ENCODE measurements around the gene PARP6. TPM values are rescaled to one million over a fixed set of nuclear protein-coding genes. Genes with fewer than 3 reads are reported as not detected.

The PARP6 gene
- polyA plus RNA-seq, 3 donors, result 12.9 to 165 (median 13.5) TPM

DNA sequence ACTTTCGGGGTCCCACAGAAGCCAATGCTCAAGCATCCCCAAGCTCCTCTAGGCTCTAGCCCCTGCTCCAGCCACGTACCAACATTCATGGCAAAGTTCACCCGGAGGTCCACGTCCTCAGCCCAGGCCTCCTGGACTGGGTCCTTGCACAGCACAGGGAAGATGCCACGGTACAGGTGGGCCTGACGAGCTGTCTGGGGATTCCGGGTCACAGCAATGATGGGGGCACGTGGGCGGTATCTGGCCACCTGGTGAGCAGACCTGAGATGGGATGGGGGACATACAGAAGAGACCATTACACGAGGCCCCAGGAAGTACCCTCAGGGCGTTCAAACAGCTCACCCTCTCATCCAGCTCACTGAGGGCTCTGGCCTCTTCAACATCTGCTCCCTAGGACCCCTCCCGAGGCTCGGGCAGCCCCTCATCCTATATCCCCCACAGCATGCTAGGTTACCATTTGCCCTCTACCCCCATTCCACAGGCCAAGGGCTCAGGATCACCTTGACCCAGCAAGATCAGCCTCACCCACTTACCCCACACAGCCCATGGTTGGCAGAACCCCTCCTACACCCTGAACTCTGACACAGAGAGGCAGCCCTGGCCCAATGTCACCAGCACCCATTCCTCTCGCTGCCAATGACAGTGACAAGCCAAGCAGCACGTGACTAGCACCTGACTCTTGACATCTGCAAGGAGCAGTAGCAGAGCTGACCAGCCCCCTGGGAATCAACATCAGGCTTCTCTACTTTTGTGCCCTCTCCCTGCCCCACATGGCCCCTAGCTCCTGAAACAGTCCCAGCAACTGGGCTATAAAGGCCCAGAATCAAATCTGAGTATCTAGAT lies 71.7 kb downstream of the PARP6 start:
- intact Hi-C loops (cut with micrococcal nuclease), result loop anchor here in 1 of 2 donors (10.0 kb wide), 1 partner anchor 54 kb away; no protein-coding TSS in a partner anchor
- Histone ChIP-seq H3K79me2 (ENCODE audit: insufficient read depth, low read length) (peaks cover 15% of the 10 kb centered on the region), H3K9me3 (replicated peaks in 1 of 2; ENCODE audit: control insufficient read depth in 1 of 2, insufficient read depth in 1 of 2, low read length in 2 of 2) (no peaks in the 10 kb centered on the region), H2AFZ (ENCODE audit: insufficient read depth, low read depth, low read length, poor library complexity, severe bottlenecking) (no peak overlapping the region), H3K4me3 (replicated peaks in 1 of 3; ENCODE audit: low read depth in 2 of 3, low read length in 3 of 3) (no peak overlapping the region), H3K9ac (ENCODE audit: insufficient read depth, low read length, poor library complexity, severe bottlenecking) (no peak overlapping the region), H3K36me3 (replicated peaks in 1 of 2; ENCODE audit: control insufficient read depth in 1 of 2, insufficient read depth in 2 of 2, low read length in 2 of 2) (peaks cover 74 to 75% of the 10 kb centered on the region in 2 donors), H3K4me2 (replicated peaks; ENCODE audit: extremely low read depth, low read length, poor library complexity, severe bottlenecking) (no peak overlapping the region), H3K27ac (ENCODE audit: low read depth in 1 of 2, low read length in 2 of 2) (peak overlapping the region; percentile 13 to 62), H3K27me3 (ENCODE audit: control insufficient read depth in 2 of 2, insufficient read depth in 2 of 2, low read length in 2 of 2) (peaks cover 3 to 24% of the 10 kb centered on the region in 2 donors), H4K20me1 (ENCODE audit: insufficient read depth, low read length) (peaks cover 78% of the 10 kb centered on the region), H3K4me1 (ENCODE audit: control insufficient read depth in 1 of 2, insufficient read depth in 2 of 2, low read length in 2 of 2) (peaks cover 15 to 25% of the 10 kb centered on the region in 2 donors)
- Mint-ChIP-seq H3K9me3 (peaks cover 0 to 11% (median 3%) of the 10 kb centered on the region in 7 donors), H3K4me1 (peaks cover 22% of the 10 kb centered on the region), H3K27me3 (ENCODE audit: low read depth in 3 of 3) (peaks cover 24 to 32% (median 26%) of the 10 kb centered on the region in 3 donors), H3K27ac (peak overlapping the region in 6 of 7 donors; percentile 14 to 87 (median 74)), H3K4me3 (no peak overlapping the region), H3K36me3 (peaks cover 80 to 85% of the 10 kb centered on the region in 2 donors)
- DNase-seq, result no peak
- TF ChIP-seq, protein P1, sequence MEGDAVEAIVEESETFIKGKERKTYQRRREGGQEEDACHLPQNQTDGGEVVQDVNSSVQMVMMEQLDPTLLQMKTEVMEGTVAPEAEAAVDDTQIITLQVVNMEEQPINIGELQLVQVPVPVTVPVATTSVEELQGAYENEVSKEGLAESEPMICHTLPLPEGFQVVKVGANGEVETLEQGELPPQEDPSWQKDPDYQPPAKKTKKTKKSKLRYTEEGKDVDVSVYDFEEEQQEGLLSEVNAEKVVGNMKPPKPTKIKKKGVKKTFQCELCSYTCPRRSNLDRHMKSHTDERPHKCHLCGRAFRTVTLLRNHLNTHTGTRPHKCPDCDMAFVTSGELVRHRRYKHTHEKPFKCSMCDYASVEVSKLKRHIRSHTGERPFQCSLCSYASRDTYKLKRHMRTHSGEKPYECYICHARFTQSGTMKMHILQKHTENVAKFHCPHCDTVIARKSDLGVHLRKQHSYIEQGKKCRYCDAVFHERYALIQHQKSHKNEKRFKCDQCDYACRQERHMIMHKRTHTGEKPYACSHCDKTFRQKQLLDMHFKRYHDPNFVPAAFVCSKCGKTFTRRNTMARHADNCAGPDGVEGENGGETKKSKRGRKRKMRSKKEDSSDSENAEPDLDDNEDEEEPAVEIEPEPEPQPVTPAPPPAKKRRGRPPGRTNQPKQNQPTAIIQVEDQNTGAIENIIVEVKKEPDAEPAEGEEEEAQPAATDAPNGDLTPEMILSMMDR (IDR thresholded peaks at IDR 0.05), result no peak
- WGBS (ENCODE audit: insufficient coverage), result 90% methylated on average over 14 of the region's 15 CpGs

DNA sequence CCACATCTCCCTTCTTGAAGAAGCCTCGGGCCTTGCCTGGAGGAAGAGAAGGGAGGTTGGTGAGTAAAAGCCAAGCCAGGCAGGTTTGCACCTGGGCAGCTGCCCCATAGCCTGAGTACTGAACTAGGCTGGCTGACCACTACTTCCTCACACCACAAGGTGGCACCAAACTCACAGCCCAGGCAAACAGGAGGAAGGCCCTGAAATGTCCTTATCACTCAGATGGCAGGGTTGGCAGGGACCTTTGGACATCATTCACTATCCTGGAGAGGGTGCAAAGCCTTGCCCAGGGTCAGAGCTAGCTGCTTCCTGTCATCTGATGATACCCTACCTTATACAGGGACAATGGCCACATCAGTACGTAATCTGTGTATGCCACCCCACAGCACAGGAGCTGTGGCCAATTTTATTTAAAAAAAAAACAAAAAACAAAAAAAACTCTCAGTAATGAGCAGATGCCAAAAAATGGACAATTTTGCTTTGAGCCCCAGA lies 72.6 kb downstream of the PARP6 start:
- Histone ChIP-seq H3K4me1 (ENCODE audit: control insufficient read depth in 1 of 2, insufficient read depth in 2 of 2, low read length in 2 of 2) (peaks cover 24 to 33% of the 10 kb centered on the region in 2 donors), H3K9me3 (replicated peaks in 1 of 2; ENCODE audit: control insufficient read depth in 1 of 2, insufficient read depth in 1 of 2, low read length in 2 of 2) (no peaks in the 10 kb centered on the region), H3K9ac (ENCODE audit: insufficient read depth, low read length, poor library complexity, severe bottlenecking) (no peak overlapping the region), H2AFZ (ENCODE audit: insufficient read depth, low read depth, low read length, poor library complexity, severe bottlenecking) (no peak overlapping the region), H3K4me2 (replicated peaks; ENCODE audit: extremely low read depth, low read length, poor library complexity, severe bottlenecking) (no peak overlapping the region), H3K27ac (ENCODE audit: low read depth in 1 of 2, low read length in 2 of 2) (peak overlapping the region in 1 of 2 donors; percentile 62), H3K36me3 (replicated peaks in 1 of 2; ENCODE audit: control insufficient read depth in 1 of 2, insufficient read depth in 2 of 2, low read length in 2 of 2) (peaks cover 65 to 66% of the 10 kb centered on the region in 2 donors), H3K79me2 (ENCODE audit: insufficient read depth, low read length) (peaks cover 11% of the 10 kb centered on the region), H3K4me3 (replicated peaks in 1 of 3; ENCODE audit: low read depth in 2 of 3, low read length in 3 of 3) (no peak overlapping the region), H4K20me1 (ENCODE audit: insufficient read depth, low read length) (peaks cover 70% of the 10 kb centered on the region), H3K27me3 (ENCODE audit: control insufficient read depth in 2 of 2, insufficient read depth in 2 of 2, low read length in 2 of 2) (peaks cover 3 to 24% of the 10 kb centered on the region in 2 donors)
- Mint-ChIP-seq H3K27me3 (ENCODE audit: low read depth in 3 of 3) (peaks cover 24 to 32% (median 26%) of the 10 kb centered on the region in 3 donors), H3K27ac (peak overlapping the region in 4 of 7 donors; percentile 2 to 87 (median 60)), H3K4me3 (no peak overlapping the region), H3K4me1 (peaks cover 31% of the 10 kb centered on the region), H3K36me3 (peaks cover 72 to 76% of the 10 kb centered on the region in 2 donors), H3K9me3 (peaks cover 0 to 11% (median 3%) of the 10 kb centered on the region in 7 donors)
- TF ChIP-seq, protein P1 (IDR thresholded peaks at IDR 0.05), result peak; percentile 92
- no CpG with 5 or more reads among the region's 2 CpGs for WGBS (ENCODE audit: insufficient coverage)
- DNase-seq, result peak; percentile 69 to 75 (median 71)
- intact Hi-C loops (cut with micrococcal nuclease), result loop anchor here (2.0 to 10.0 kb wide), 8 partner anchors 33 to 475 kb away; partner anchors contain the start of genes PARP6 (in 2 of the 2), ARIH1 (in 1 of the 2), MYO9A (in 1 of the 2) and PKM (in 1 of the 2)

Data from CD14-positive monocyte (primary cell).